ENCODE measurements around the gene MT1F.

The MT1F gene

DNA sequence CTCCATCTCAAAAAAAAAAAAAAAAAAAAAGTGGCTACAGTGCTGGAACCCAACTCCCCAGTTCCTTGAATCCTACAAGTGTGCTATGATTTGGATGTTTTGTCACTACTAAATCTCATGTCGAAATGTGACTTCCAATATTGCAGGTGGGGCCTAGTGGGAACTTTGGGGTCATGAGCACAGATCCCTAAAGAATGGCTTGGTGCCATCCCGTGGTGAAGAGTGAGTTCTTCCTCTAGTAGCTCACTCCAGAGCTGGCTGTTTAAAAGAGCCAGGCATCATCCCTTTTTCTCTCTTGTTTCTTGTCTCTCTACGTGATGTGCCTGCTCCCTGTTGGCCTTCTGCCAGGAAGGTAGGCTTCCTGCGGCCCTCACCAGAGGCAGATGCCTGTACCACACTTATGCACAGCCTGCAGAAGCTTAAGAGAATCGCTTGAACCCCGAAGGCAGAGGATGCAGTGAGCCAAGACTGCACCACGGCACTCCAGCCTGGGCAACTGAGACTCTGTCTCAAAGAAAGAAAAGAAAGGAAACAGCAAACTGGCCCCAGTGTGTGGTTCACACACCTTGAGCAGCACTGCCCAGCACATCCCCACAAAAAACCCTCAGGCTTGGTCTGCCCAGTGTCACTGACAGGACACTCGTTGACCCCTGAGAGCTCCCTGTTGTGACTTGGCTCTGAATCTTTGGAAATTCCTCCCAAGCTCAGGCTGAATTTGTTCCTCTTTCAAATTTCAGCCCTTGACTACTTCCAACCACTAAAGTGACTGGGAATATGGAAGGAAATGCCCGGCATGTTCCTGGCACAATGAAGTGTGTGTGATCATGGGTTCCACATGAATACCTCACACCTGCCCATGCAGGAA, 29.0 kb upstream of the MT1F start:
- no peaks in the 10 kb centered on the region for H3K9me3 ChIP-seq (ENCODE audit: insufficient read depth, low read depth, low read length)
- peaks cover 98% of the 10 kb centered on the region for H3K27me3 ChIP-seq (ENCODE audit: insufficient read depth, low read length)
- no peak overlapping the region for H3K9ac ChIP-seq (ENCODE audit: low read depth, low read length)
- H3K4me3 ChIP-seq (ENCODE audit: low read length), result no peak overlapping the region
- WGBS, result 77% methylated on average over 9 of the region's 9 CpGs
- peaks cover 13% of the 10 kb centered on the region; the same call in 1 of the 2 replicates for H3K4me1 ChIP-seq (ENCODE audit: insufficient read depth, low read length)
- no peak overlapping the region for H3K27ac ChIP-seq (ENCODE audit: low read depth, low read length)
- no peaks in the 10 kb centered on the region for H3K36me3 ChIP-seq (ENCODE audit: insufficient read depth, low read length)

DNA sequence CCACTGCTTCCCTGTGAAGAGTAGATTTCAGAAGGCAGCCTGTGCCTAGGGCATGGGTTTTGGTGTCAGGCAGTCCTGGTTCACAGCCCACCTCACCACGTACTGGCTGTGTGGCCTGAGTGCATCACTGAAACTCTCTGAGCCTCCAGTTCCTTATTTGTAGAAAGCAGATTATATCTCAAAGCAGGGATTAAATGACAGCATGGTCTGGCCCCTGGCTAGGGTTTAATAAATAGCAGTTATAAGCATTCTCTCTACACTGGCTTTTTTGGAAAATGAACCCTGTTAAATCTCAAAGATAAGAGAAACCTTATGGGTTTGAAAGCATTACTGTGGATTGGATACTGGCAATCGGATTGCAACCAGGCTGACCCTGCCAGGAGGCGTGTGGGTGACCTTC, 28.2 kb upstream of the MT1F start:
- H3K4me3 ChIP-seq (ENCODE audit: low read length), result no peak overlapping the region
- peaks cover 99% of the 10 kb centered on the region for H3K27me3 ChIP-seq (ENCODE audit: insufficient read depth, low read length)
- peaks cover 13% of the 10 kb centered on the region; the same call in 1 of the 2 replicates for H3K4me1 ChIP-seq (ENCODE audit: insufficient read depth, low read length)
- WGBS, result 90% methylated on average over 3 of the region's 3 CpGs
- no peaks in the 10 kb centered on the region for H3K9me3 ChIP-seq (ENCODE audit: insufficient read depth, low read depth, low read length)
- no peaks in the 10 kb centered on the region for H3K36me3 ChIP-seq (ENCODE audit: insufficient read depth, low read length)
- H3K27ac ChIP-seq (ENCODE audit: low read depth, low read length), result no peak overlapping the region
- H3K9ac ChIP-seq (ENCODE audit: low read depth, low read length), result no peak overlapping the region

GRCh38 chr16:56630134-56630533, 27.6 kb upstream of the MT1F start:
- 75% methylated on average over 3 of the region's 3 CpGs for WGBS
- peaks cover 13% of the 10 kb centered on the region; the same call in 1 of the 2 replicates for H3K4me1 ChIP-seq (ENCODE audit: insufficient read depth, low read length)
- H3K9me3 ChIP-seq (ENCODE audit: insufficient read depth, low read depth, low read length), result no peaks in the 10 kb centered on the region
- no peaks in the 10 kb centered on the region for H3K36me3 ChIP-seq (ENCODE audit: insufficient read depth, low read length)
- no peak overlapping the region for H3K27ac ChIP-seq (ENCODE audit: low read depth, low read length)
- no peak overlapping the region for H3K4me3 ChIP-seq (ENCODE audit: low read length)
- H3K9ac ChIP-seq (ENCODE audit: low read depth, low read length), result no peak overlapping the region
- H3K27me3 ChIP-seq (ENCODE audit: insufficient read depth, low read length), result peaks cover 99% of the 10 kb centered on the region

- WGBS, result 71% methylated on average over 10 of the region's 10 CpGs
Observed at GRCh38 chr16:56631197-56631596, 26.6 kb upstream of the MT1F start.

GRCh38 chr16:56631832-56632155, 26.0 kb upstream of the MT1F start:
- Histone ChIP-seq H3K9me3 (ENCODE audit: insufficient read depth, low read depth, low read length) (no peaks in the 10 kb centered on the region), H3K27ac (ENCODE audit: low read depth, low read length) (no peak overlapping the region), H3K36me3 (ENCODE audit: insufficient read depth, low read length) (no peaks in the 10 kb centered on the region), H3K27me3 (ENCODE audit: insufficient read depth, low read length) (peaks cover 99% of the 10 kb centered on the region), H3K4me3 (ENCODE audit: low read length) (peak overlapping the region; percentile 44), H3K4me1 (ENCODE audit: insufficient read depth, low read length) (peaks cover 4% of the 10 kb centered on the region; the same call in 1 of the 2 replicates), H3K9ac (ENCODE audit: low read depth, low read length) (no peak overlapping the region)
- WGBS, result 14% methylated on average over 14 of the region's 14 CpGs

More at GRCh38 chr16:56631197-56631596, 26.6 kb upstream of the MT1F start:
- Histone ChIP-seq H3K9me3 (ENCODE audit: insufficient read depth, low read depth, low read length) (no peaks in the 10 kb centered on the region), H3K4me1 (ENCODE audit: insufficient read depth, low read length) (peaks cover 8% of the 10 kb centered on the region; the same call in 1 of the 2 replicates), H3K4me3 (ENCODE audit: low read length) (no peak overlapping the region), H3K27ac (ENCODE audit: low read depth, low read length) (no peak overlapping the region), H3K36me3 (ENCODE audit: insufficient read depth, low read length) (no peaks in the 10 kb centered on the region), H3K27me3 (ENCODE audit: insufficient read depth, low read length) (peaks cover 99% of the 10 kb centered on the region), H3K9ac (ENCODE audit: low read depth, low read length) (no peak overlapping the region)

DNA sequence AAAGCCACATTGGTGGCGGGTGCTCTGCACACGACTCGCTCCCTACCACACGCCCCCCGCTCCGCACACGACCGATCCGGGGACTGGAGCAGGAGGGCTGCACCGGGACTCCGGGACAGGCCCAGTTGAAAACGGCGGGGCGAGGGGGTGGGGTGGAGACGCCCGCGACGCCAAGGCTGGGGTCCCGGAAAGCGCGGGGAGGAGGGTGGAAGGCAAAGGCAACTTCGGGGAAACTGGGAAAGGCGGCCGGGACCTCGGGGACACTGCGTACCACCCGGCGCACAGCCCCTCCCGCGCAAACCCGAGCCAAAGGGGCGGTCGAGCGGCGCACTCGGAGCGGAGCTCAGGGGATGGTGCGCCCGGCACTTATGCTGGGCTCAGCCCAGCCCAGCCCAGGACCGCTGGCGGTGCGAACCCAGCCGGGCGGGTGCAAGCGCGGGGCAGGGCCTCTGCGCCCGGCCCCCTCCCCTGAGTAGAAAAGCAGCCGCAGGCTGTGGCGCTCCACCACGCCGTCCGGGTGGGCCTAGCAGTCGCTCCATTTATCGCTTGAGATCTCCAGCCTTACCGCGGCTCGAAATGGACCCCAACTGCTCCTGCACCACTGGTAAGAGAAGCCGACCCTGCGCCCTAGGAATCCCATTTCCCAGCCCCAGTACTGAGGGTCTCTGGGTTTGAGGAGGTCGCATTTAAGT, 25.5 kb upstream of the MT1F start, which contains the start of gene MT1M:
MT1M (plus strand) TSS at position 504 of the 692 bp plus-strand sequence; CDS start at position 577, 73 bp downstream.
- peaks cover 99% of the 10 kb centered on the region for H3K27me3 ChIP-seq (ENCODE audit: insufficient read depth, low read length)
- no peak within 1 kb of the TSS for H3K9ac ChIP-seq (ENCODE audit: low read depth, low read length)
- no peak within 1 kb of the TSS for H3K27ac ChIP-seq (ENCODE audit: low read depth, low read length)
- 1% methylated on average over 58 of the region's 61 CpGs for WGBS
- H3K4me1 ChIP-seq (ENCODE audit: insufficient read depth, low read length), result no peaks in the 10 kb centered on the region
- no peaks in the 10 kb centered on the region for H3K36me3 ChIP-seq (ENCODE audit: insufficient read depth, low read length)
- peak within 1 kb of the TSS; percentile 44 for H3K4me3 ChIP-seq (ENCODE audit: low read length)
- H3K9me3 ChIP-seq (ENCODE audit: insufficient read depth, low read depth, low read length), result no peaks in the 10 kb centered on the region

DNA sequence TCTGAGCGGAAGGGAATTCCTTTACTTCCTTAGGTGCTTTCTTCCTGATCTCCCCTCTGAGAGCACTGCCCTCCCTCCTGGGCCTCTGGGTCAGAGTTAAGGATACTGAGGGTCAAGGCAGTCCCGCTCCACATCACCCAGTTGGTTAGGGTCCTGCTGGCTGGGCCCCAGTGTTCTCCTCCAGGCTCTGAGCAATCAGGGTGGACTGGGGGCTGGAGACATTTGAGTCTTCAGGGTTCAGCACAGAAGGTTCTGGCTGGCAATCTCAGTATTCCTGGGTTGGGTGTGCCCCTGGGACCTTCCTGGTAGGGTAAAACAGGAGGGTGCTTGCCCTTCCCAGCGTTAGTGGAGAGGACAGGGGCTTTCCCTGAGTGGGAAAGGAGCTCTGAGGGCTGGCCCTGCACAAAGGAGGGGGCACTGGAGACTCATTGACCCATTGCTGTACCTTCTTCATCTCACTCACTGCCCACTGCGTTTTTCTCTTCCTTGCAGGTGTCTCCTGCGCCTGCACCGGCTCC, 24.9 kb upstream of the MT1F start:
- Histone ChIP-seq H3K9ac (ENCODE audit: low read depth, low read length) (no peak overlapping the region), H3K4me1 (ENCODE audit: insufficient read depth, low read length) (no peaks in the 10 kb centered on the region), H3K4me3 (ENCODE audit: low read length) (peak overlapping the region; percentile 44), H3K27ac (ENCODE audit: low read depth, low read length) (no peak overlapping the region), H3K9me3 (ENCODE audit: insufficient read depth, low read depth, low read length) (no peaks in the 10 kb centered on the region), H3K36me3 (ENCODE audit: insufficient read depth, low read length) (no peaks in the 10 kb centered on the region), H3K27me3 (ENCODE audit: insufficient read depth, low read length) (peaks cover 100% of the 10 kb centered on the region)
- 15% methylated on average over 6 of the region's 6 CpGs for whole genome bisulfite sequencing

DNA sequence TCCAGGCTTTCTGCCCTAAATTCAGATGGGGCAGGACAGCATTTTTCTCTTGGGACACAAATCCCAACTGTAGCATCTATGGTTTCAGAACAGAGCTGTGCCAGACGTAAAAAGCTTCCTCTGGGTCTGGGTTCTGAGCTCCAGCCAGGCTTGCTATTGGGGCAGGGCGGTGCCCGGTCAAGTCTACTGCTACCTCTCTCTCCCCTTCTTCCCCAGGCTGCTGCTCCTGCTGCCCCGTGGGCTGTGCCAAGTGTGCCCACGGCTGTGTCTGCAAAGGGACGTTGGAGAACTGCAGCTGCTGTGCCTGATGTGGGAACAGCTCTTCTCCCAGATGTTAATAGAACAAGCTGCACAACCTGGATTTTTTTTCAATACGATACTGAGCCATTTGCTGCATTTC, 24.2 kb upstream of the MT1F start:
- Histone ChIP-seq H3K9ac (ENCODE audit: low read depth, low read length) (no peak overlapping the region), H3K27ac (ENCODE audit: low read depth, low read length) (no peak overlapping the region), H3K9me3 (ENCODE audit: insufficient read depth, low read depth, low read length) (no peaks in the 10 kb centered on the region), H3K4me1 (ENCODE audit: insufficient read depth, low read length) (peaks cover under 1% of the 10 kb centered on the region; the same call in 1 of the 2 replicates), H3K4me3 (ENCODE audit: low read length) (no peak overlapping the region), H3K36me3 (ENCODE audit: insufficient read depth, low read length) (no peaks in the 10 kb centered on the region), H3K27me3 (ENCODE audit: insufficient read depth, low read length) (peaks cover 100% of the 10 kb centered on the region)
- 49% methylated on average over 7 of the region's 7 CpGs for WGBS

GRCh38 chr16:56634715-56635440, 22.9 kb upstream of the MT1F start:
- 3% methylated on average over 47 of the region's 47 CpGs for WGBS
- H3K36me3 ChIP-seq (ENCODE audit: insufficient read depth, low read length), result no peaks in the 10 kb centered on the region
- H3K4me1 ChIP-seq (ENCODE audit: insufficient read depth, low read length), result peaks cover 3% of the 10 kb centered on the region; the same call in 1 of the 2 replicates
- H3K4me3 ChIP-seq (ENCODE audit: low read length), result peak overlapping the region; percentile 20; the same call in 1 of the 2 replicates
- H3K27ac ChIP-seq (ENCODE audit: low read depth, low read length), result no peak overlapping the region
- peaks cover 100% of the 10 kb centered on the region for H3K27me3 ChIP-seq (ENCODE audit: insufficient read depth, low read length)
- H3K9me3 ChIP-seq (ENCODE audit: insufficient read depth, low read depth, low read length), result no peaks in the 10 kb centered on the region
- no peak overlapping the region for H3K9ac ChIP-seq (ENCODE audit: low read depth, low read length)

- peaks cover 100% of the 10 kb centered on the region for H3K27me3 ChIP-seq (ENCODE audit: insufficient read depth, low read length)
- no peak overlapping the region for H3K27ac ChIP-seq (ENCODE audit: low read depth, low read length)
- no peaks in the 10 kb centered on the region for H3K36me3 ChIP-seq (ENCODE audit: insufficient read depth, low read length)
- H3K4me3 ChIP-seq (ENCODE audit: low read length), result peak overlapping the region; percentile 20; the same call in 1 of the 2 replicates
- H3K4me1 ChIP-seq (ENCODE audit: insufficient read depth, low read length), result peaks cover 3% of the 10 kb centered on the region; the same call in 1 of the 2 replicates
- no peak overlapping the region for H3K9ac ChIP-seq (ENCODE audit: low read depth, low read length)
- H3K9me3 ChIP-seq (ENCODE audit: insufficient read depth, low read depth, low read length), result no peaks in the 10 kb centered on the region
- 3% methylated on average over 40 of the region's 40 CpGs for WGBS
Observed at GRCh38 chr16:56635441-56635967, 22.3 kb upstream of the MT1F start.
